GM10266 (cell line): ENCODE measurements around the gene ZNF385C.

ENCODE experiments used
- DNase-seq: peaks from one replicate; pipeline ENCODE4 v3.0.0; 2012; ENCODE audit errors: extremely low spot score
- TF ChIP-seq, protein P1 (sequence below): IDR thresholded peaks from 2 replicates; pipeline ENCODE4 v1.5.1; 2012; ENCODE audit warnings: mild to moderate bottlenecking, low read depth; ENCODE audit not compliant: control insufficient read depth, insufficient read depth; ENCODE audit errors: missing control alignments

The ZNF385C gene

GRCh38 chr17:42079541-42079940 is 18.7 kb downstream of the ZNF385C start:
- TF ChIP-seq, protein P1, sequence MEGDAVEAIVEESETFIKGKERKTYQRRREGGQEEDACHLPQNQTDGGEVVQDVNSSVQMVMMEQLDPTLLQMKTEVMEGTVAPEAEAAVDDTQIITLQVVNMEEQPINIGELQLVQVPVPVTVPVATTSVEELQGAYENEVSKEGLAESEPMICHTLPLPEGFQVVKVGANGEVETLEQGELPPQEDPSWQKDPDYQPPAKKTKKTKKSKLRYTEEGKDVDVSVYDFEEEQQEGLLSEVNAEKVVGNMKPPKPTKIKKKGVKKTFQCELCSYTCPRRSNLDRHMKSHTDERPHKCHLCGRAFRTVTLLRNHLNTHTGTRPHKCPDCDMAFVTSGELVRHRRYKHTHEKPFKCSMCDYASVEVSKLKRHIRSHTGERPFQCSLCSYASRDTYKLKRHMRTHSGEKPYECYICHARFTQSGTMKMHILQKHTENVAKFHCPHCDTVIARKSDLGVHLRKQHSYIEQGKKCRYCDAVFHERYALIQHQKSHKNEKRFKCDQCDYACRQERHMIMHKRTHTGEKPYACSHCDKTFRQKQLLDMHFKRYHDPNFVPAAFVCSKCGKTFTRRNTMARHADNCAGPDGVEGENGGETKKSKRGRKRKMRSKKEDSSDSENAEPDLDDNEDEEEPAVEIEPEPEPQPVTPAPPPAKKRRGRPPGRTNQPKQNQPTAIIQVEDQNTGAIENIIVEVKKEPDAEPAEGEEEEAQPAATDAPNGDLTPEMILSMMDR, result no peak
- no peak for DNase-seq

GRCh38 chr17:42078396-42079043 is 19.8 kb downstream of the ZNF385C start:
- TF ChIP-seq, protein P1, result no peak
- no peak for DNase-seq

GRCh38 chr17:42077755-42078154 is 20.5 kb downstream of the ZNF385C start:
- TF ChIP-seq, protein P1, result no peak
- no peak for DNase-seq

- TF ChIP-seq, protein P1, result no peak
- no peak for DNase-seq
These were observed 21.3 kb downstream of the ZNF385C start for GRCh38 chr17:42076797-42077559.

- DNase-seq, result no peak
- TF ChIP-seq, protein P1, result no peak
These were observed 22.5 kb downstream of the ZNF385C start for GRCh38 chr17:42075789-42076188.

GRCh38 chr17:42072323-42073187 is 25.7 kb downstream of the ZNF385C start:
- TF ChIP-seq, protein P1, result no peak
- DNase-seq, result no peak
